ENCODE data around the gene SLC25A41.
"Not testable (repeated sequence)": the region's sequence is repeated elsewhere in the genome, so short reads cannot be mapped to it uniquely, and the experiment has no call there.

The SLC25A41 gene

DNA sequence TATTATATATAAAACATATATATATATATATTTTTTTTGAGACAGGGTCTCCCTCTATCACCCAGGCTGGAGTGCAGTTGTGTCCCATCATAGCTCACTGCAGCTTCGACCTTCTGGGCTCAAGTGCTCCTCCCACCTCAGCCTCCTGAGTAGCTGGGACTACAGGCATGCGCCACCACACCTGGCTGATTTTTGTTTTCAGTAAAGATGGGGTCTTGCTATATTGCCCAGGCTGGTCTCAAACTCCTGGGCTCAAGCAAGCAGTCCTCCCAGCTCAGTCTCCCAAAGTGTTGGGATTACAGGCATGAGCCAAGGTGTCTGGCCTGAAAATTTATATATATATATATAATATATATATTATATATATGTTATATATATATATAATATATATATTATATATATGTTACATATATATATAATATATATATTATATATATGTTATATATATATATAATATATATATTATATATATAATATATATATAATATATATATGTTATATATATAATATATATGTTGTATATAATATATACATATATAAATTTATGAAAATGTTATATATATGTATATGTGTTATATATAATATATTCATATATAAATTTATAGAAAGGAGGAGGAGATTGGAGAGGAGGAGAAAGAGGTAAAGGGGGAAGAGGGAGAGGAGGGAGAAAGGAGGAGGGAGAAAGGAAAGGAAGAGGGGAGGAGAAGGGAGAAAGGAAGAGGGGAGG is 4.7 kb downstream of the SLC25A41 start:
- DNase-seq (ENCODE audit: low spot score): not testable (repeated sequence)

GRCh38 chr19:6427131-6427530 is 6.4 kb downstream of the SLC25A41 start:
- DNase-seq (ENCODE audit: low spot score): no peak

- DNase-seq (ENCODE audit: low spot score): no peak
Measured at GRCh38 chr19:6425732-6426620, 7.6 kb downstream of the SLC25A41 start.

- DNase-seq (ENCODE audit: low spot score): peak; percentile 95
Measured at GRCh38 chr19:6424939-6425731, 8.4 kb downstream of the SLC25A41 start.

DNA sequence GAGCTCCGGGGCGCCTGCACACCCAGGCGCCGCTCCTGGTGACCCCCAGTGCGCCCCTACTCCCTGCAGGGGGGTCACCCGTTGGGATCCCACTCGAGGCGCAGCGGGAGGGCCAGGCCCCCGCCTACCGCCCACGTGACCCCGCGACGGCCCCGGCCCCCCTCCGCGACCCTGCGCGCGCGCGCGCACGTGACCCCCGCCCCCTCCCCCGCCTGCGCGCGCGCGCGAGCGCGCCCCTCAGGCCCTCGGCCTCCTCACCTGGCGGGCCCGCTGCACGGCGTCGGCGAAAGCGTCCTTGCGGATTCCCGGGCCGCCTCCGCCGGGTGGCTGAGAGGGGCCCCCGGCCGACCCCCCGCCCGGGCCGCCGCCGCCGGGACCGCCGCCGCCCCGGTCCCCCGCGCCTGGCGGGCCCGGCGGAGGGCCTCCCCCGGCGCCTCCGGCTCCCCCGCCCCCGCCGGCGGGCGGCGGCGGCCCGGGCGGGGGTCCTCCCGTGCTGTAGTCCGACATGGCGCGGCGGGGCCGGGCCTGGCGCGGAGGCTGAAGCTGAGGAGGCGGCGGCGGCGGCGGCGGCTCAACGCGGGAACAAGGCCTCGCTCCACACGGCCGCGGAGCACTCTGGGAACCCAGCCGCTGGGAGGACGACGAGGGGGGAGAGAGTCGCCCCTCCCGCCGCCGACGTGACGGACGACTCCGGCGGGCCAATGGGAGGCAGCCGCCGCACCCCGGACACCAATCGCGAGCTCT is 9.2 kb downstream of the SLC25A41 start, which contains the start of gene KHSRP:
Gene KHSRP (minus strand): TSS at position 617 of the 744 bp plus-strand sequence. CDS start 110 bp downstream, at position 507.
- DNase-seq (ENCODE audit: low spot score): peak; percentile 99

DNA sequence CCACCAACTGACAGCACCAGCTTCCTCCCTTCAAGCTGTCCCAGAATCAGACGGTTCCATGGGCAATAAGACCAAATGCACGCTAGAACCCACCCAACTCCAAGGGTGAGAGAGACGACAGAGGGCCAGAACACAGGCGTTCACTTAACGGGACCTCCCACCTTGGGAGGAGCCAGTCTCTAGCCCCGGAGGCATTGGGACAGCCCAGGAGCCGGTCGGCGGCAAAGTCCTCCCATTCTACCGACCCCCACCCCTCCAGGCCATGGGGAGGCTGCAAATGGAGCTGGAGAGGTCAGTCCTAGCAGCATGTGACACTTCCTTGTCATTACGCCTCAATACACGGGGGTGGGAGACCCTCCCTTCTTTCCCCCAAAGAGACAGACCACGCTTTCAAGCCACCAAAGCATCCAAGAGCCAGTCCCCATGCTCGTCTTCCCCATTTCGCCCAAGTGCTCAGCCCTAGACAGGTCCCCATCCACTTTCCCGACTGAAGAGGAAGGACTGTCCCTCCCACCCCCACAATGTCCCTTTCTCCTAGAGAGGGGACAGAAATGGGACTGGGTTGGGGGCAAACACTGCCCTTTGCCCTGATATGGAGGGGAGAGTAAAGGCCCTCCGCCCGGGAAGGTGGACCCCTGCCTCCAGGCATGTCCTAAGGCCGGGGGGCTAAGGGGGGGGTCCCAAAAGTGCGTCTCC is 9.9 kb downstream of the SLC25A41 start:
- peak; percentile 82 for DNase-seq (ENCODE audit: low spot score)

DNA sequence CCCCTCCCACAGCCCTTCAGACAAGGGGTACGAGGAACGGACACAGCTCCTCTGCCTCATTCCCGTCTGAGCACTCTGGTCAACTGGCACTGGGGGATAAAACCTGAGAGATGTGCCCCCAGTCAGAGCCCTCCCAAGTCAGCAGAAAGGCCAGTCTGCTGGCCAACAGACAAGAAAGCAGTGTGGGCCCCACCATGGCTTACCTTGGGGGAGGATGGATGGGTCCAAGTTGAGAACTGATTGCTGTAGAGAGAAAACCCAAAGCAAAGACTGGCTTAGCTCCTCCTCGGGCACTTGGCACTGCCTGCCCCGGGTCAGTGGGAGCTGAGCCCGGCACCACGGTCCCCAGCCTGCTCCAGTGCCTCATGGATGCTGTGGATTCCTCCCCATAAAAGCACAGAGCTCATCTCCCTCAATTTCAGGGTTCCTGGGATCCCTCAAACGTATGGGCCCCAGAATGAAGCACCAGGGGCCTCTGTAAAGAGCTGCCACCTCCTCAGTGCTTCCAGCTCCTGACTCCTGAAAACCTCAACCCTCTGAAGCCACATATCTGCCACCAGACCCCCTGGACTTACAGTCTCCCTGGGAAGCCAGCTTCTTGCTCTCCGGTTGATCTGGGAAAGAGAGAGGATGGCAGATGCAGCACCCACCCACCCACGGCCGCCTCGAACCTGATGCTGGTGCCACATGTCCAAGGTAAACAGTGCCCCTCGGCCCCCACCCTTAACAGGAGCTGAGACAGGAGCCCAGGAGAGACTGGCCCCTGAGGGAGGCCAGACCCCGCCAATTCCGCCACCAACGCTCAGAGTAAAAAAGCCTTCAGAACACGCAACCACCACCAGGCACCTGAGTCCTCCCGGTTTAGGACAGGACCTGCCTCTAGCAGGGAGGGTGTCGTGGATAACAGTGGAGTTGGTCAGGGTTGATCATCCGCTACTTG is 12.2 kb downstream of the SLC25A41 start:
- no peak for DNase-seq (ENCODE audit: low spot score)

DNA sequence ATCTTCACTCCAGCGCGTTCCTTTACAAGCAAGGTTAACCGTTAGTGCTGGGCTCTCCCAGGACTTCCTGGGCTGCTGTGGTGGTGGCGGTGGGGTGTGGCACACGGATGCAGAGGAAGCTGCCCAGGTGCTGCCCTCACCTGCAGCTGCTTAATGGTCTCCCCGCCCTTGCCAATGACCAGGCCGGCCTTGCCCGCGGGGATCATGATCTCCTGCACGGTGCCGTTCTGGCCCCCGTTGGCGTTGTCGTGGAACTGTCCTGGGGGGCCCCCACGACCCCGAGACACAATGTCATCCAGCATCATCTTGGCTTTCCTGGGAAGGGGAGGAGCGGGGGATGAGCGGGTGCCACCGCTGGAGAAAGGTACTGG is 15.0 kb downstream of the SLC25A41 start:
- DNase-seq (ENCODE audit: low spot score): no peak

DNA sequence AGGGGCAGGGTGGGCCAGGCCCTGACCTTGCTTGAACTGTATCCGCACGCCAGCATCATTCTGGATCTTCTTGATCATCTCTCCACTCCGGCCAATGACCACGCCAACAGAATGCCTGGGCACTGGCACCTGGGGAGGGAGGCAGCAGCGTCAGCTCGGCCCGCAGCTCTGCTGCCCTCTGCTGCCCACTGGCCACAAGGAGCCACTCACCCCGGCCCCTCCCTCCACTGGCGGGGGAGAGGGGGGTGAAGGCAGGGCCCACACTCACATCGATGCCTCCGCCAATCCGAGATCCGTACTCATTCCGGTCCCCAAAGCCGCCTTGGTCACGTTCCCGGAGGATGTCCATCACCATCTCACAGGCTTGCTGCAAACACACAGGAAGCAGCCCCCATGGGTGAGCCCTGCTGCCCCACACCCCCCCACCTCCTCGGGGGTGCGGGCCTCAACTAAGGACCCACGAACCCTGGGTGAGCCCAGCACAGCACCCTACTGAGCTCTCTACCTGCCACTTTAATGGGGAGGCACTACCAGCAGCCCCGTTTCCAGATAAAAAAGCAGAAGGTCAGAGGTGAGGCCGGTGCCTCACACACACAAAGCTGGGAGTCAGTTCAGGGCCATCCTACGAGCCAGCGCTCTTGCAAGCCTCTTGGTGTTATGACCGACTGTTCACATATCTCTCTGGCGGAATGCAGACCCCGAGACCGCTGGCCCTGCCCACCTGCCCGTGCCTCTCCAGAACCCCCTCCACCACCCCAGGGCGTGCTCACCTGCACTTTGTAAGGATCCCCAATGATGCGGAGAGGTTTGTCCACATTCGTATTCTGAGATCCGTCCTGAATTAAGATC is 15.6 kb downstream of the SLC25A41 start:
- DNase-seq (ENCODE audit: low spot score): peak; percentile 33

DNA sequence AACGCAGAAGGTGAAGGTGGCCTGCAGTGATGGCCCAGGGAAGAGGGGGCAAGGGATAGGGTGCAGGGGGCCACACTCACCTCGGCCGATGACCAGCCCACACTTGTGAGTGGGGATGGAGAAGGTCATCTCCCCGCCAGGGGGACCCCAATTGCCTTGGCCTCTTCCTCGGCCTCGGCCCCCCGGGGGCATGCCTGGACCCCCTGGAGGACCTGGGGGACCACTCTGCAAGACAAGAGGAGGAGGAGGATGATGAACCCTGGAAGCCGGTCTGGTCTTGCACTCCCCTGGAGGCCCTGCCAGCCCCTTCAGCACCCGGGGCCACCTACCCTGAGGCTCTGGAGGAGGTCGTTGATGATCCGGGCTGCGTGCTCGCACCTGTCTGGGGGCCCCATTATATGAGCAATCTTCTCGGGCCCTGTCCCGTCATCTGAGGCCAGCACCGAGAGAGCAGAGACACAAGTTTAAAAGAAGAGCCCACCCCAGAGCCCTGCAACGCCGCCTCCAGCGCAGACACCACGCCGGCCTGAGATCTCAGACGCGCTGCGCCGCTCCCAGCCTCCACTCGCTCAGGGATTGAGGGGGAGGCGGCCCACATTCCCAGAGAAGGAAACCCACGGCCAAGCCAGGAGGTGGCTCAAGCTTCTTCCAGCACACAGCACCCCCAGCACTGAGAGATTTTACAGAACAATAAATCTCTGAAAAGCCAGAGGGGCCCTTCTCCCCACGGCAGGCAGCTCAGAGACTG is 16.7 kb downstream of the SLC25A41 start:
- no peak for DNase-seq (ENCODE audit: low spot score)

- DNase-seq (ENCODE audit: low spot score): no peak
Measured at GRCh38 chr19:6415591-6416190, 17.9 kb downstream of the SLC25A41 start.

DNA sequence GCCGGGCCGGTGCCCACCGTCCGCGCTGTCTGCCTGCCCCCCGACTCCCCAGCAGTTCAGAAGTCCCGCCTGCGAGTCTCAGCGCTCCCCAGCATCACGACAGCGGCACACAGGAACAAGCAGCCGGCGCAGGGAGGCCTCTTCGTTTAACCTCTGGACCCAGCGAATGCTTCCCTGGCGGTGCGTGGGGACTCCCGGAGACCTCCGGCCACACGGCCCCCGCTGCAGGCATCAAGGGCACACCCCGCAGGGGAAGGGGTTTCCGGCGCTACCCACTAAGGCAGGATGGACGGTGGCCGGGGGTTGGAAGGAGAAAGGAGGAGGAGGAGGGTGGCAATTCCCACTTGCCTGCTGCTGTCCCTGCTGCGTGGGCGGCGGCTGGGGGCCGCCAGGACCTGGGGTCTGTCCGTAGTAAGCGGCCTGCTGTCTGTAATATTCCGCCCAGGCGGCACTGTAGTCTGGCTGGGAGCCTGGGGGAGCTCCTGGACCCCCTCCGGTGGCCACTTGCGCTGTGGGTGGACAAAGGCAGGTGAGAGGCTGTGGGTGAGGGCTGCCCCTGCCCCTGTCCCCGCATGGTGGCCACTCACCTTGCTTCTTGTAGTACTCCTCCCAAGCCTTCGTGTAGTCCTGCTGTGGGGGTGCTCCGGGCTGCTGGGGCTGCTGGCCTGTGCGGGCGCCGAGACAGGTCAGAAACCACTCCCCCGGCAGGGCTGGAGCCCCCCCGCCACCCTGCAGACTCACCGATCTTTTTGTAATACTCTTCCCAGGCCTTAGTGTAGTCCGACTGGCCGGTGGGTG is 18.6 kb downstream of the SLC25A41 start:
- DNase-seq (ENCODE audit: low spot score): no peak

GRCh38 chr19:6413721-6414643 is 19.6 kb downstream of the SLC25A41 start:
- no peak for DNase-seq (ENCODE audit: low spot score)

DNA sequence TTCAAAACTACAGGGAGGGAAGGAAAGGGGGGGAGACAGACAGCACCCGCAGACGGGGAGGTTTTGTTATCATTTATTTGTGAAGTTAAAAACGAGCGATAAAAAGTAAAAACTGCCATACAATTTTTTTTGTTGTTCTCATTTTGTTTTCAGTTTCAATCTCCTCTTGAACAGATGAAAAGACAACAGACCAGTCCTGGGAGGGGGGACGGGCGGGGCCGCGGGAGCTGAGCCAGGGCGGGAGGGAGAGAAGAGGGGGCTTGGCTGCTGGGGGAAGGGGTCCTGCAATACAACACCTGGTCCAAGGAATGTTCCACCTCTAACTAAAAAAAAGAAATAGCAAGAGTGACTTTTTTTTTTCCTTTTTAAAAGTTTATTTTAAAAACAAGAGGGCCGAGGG is 20.3 kb downstream of the SLC25A41 start:
- no peak for DNase-seq (ENCODE audit: low spot score)

DNA sequence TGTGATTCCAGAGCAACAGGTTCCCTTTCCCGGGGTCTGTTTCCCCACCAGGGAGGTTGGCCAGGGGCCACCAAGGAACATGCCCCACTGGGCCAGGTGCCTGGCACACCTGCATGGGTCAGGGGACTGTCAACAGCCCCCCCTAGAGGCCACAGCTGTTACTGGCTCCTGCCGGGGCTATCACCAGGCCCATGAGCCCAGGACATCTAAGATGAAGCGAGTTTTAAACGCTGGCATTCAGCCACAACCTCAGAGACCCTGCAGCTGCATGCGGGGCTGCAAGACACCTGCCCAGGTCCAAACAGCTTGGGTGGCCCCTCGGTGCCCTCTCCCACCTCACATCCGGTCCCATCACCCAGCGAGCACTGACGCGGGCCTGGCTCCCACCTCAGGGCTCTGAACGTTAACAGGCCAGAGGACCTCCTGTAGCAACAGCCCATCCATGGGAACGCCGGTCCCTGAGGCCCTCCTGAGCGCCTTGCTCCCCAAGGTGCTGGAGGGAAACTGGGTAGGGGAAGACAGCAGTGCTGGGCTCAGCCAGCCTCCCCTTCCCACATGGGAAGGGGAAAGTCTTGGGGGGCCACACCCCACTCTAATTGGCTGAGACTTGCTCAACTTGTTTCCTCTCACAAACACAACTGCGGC is 21.0 kb downstream of the SLC25A41 start:
- DNase-seq (ENCODE audit: low spot score): peak; percentile 31
